GM12892 (cell line): ENCODE results near the gene MISP.
A peak's percentile ranks its signal among the peaks of the same experiment; 100 is the strongest.

Source experiments
- POLR2A ChIP-seq: IDR thresholded peaks from 2 replicates; pipeline ENCODE4 v1.6.1; 2011; ENCODE audit warnings: low read depth, low read length, control low read depth
- POLR2AphosphoS5 ChIP-seq: IDR thresholded peaks from 2 replicates; pipeline ENCODE4 v1.6.1; 2011; ENCODE audit warnings: low read depth, low read length, control low read depth
- TAF1 ChIP-seq: IDR thresholded peaks from 2 replicates; pipeline ENCODE4 v1.6.1; 2011; ENCODE audit warnings: low read depth, mild to moderate bottlenecking, control low read depth, low read length, borderline replicate concordance

DNA sequence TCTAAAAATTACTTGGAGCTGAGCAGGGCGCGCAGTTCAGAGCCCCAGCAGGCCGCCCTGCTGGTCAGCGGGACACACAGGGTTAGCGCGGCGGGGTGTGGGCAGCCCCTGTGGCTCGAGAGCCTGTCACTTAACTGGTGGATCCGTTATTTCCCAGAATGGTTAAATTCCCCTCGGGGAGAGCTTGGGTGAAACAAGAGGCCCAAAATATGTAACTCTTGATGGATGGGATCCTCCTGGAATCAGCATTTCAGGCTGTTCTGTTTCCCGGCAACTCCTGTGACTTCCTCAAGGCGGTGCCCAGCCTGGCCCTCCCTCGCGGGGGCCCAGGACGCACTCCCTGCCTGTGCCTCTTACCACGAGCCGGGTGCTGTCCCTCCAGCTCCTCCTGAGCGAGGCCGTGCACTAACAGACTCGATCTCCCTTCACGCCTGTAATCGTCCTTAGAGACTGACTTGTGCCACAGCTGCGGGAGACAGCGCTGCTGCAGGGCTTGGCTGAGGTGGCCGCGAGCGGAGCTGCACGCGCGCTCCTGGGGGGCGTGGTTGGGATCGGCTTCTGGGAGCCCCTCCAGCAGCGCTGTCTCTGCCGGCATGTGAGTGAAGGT is 56.0 kb downstream of the MISP start:
- TF ChIP-seq POLR2AphosphoS5 (peak; percentile 78), TAF1 (no peak), POLR2A (0 out of 2 replicates have a peak, but pooled peaks have one; percentile 52)
